ENCODE measurements around the gene LRP2BP.

The LRP2BP gene

DNA sequence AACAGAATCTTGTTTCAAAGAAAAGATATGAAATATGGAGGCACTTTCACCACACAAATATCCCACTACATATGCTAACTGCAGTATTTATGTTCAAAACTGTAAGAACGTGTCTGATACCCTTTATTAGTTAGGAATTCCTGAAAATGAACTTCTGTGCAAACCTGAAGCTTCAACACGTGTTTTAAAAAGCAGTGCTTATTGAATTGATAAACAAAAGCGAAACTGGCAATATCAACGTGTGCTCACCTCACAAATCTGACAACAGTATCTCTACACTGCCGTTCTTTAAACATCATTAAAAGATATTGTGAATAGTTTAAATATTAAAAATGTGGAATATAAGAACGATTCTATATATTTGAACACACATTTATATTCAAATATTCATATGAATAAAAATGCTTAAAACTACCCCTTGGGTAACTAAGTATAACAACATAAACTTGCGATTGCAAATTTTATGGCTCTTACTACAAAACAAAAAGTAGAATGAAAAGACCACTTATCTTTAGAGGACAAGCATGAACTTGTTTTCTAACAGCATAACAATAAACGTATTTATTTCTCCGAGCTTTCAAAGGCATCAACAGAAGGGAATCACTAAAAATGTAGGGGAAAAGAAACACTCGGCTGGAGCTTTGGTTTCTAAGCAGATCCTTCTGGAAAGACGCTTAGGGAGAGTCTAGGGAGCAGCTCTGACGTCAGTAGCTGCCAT, at the start of gene LRP2BP:
Gene LRP2BP (minus strand): TSS at position 687 of the 718 bp plus-strand sequence. CDS start 17,738 bp downstream, outside the sequence.
- DNase-seq, result peak in 1 of 2 donors; percentile 44

GRCh38 chr4:185445209-185445608, 49.5 kb upstream of the LRP2BP start:
- no peak for DNase-seq

DNA sequence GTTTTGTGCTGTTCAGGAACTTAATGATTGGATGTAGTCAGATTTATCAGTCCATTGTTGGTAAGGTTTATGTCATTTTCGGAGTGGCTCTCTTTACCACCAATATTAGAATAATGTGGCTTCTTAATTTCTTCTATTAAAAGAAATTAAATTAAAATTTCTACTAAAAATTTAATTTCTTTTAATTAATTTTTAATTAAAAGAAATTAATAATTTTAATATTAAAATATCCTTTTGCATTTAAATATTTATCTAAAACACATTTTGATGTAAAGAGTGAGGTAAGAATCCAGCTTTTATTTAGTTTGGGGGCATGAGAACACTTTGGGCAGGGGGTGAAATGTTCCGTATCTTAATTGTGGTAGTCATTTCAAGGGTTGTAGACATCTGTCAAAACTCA, 45.8 kb upstream of the LRP2BP start:
- no peak for DNase-seq

GRCh38 chr4:185437809-185438208, 42.1 kb upstream of the LRP2BP start:
- no peak for DNase-seq

DNA sequence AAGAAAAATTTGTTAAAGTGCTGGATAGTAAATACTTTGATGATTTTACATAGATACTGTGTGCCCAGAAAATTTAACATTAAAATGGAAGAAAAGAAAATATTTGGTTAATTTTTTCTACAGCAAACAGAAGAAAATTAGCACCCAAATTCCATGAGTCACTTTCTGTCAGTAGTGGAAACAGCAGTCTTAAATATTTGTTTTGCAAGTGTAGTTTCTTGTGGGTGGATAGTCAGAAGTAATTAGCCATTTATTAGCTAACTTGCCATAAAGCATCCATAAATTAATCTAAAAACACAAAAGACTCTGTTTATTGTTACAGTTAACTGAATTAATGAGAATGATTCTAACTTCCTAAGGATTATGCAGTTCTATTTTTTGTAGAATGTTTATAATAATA, 39.7 kb upstream of the LRP2BP start:
- no peak for DNase-seq

DNA sequence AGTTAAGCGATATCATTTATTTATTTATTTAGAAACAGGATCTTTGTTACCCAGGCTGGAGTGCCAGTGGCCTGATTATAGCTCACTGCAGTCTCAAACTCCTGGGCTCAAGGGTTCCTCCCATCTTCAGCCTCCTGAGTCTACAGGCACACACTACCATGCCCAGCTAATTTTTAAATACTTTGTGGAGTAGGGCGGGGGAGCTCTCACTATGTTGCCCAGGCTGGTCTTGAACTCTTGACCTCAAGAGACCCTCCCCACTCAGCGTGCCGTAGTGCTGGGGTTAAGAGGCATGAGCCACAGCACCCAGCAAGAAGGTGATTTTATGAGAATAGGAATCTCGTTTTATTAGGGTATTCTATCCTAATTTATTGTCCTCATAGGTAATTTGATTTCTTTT, 33.9 kb upstream of the LRP2BP start:
- DNase-seq, result no peak

- DNase-seq, result no peak
Measured at GRCh38 chr4:185426960-185427688, 31.4 kb upstream of the LRP2BP start.

DNA sequence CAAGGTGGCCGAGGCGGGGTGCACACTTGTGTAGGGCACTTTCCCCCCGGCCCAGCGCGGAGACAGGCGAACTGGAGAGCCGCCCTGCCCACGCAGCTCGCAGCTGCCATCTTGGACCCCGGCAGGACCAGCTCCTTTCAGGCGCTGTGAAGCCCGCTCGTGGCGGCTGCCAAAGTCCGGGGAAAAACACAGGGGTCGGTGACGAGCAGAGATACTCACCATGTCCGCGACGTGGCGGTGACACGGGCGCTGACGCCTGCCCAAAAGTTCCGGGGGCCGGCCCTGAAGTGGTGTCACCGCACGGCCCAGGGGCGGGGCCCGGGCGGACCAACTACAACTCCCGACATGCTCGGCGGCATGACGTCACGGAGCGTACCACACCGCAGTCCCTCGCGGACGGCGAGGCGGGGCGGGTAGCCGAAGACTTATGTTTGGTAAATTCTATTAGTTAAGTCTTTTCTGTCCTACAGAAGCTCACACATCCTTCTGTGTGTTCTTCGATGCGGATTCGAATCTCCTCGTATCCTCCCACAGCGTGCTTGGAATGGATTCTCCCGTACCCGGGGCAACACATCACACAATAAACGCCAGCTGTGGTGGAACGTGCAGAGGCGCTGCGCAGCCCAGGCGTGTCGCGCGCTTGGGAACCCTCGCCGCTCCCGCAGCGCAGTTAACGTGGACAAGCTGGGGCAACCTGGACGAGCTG, 30.1 kb upstream of the LRP2BP start, which contains the start of gene UFSP2:
Gene UFSP2 (minus strand): TSS at position 318 of the 706 bp plus-strand sequence. CDS start 96 bp downstream, at position 222.
- DNase-seq, result peak; percentile 69 to 97

GRCh38 chr4:185424905-185425646, 29.4 kb upstream of the LRP2BP start:
- peak in 1 of 2 donors; percentile 31 for DNase-seq

DNA sequence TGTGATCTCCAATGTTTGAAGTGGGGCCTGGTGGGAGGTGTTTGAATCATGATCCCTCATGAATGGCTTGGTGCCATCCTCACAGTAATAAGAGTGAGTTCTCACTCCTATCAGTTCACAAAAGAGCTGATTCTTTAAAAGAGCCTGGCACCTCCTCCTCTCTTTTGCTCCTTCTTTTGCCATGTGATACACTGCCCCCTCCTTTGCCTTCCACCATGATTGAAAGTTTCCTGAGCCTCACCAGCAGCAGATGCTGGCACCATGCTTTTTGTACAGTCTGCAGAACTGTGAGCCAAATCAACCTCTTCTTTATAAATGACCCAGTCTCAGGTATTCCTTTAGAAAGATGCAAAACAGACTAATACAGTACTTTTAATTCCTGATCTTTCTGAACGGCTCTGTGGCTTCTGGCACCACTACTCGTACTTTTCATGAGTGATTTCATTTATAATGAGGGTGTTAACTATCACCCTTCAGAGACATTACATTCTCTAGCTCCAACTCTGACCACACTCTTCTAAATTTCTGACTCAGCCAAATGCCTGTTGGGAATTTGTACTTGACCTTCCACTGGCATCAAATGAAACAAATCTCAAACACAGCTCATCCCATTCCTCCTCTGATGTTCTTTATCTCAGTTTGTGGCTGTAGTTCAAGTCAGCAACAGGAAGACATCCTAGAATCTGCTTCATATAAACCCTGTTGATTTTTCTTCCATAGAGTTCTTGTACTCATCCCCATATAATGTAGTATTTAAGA, 25.8 kb upstream of the LRP2BP start:
- DNase-seq, result no peak

DNA sequence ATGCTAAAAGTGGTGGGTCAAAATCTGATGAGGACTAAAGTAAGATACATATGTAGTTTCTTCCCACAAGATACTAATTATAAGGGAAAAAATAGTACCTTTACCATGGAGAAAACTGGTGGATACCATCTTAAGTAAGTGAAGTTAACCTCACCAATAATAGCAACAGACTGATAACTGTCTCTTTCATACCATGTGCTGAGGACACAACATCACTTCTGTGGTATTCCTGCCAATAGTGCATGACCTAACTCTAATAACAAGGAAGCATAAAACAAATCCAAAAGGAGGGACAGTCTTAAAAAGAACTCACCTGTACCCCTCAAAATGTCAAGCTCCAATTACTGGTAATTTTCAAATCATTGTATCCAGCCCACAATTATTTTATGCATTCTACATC, 21.2 kb upstream of the LRP2BP start:
- no peak for DNase-seq

GRCh38 chr4:185412412-185412811, 16.7 kb upstream of the LRP2BP start:
- no peak for DNase-seq

DNA sequence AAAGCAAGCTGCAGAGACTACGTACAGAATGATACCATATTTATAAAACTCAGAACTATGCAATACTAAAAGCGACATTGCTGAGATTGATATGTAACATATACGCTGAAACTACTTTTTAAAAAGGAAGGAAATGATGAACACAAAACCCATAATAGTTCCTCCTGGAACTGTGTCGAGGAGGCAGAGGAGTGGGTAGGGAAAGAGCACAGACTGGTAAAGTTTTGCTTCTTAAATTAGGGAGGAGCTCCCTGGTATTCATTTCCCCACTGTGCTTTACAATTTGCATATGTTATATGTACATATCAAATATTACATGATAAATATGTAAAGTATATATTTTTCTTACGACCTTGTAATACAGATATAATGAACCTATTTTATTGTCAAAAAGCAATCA, 16.1 kb upstream of the LRP2BP start:
- DNase-seq, result no peak

- DNase-seq, result no peak
Measured at GRCh38 chr4:185408432-185408831, 12.7 kb upstream of the LRP2BP start.

GRCh38 chr4:185405296-185405999, 9.7 kb upstream of the LRP2BP start:
- DNase-seq, result no peak

DNA sequence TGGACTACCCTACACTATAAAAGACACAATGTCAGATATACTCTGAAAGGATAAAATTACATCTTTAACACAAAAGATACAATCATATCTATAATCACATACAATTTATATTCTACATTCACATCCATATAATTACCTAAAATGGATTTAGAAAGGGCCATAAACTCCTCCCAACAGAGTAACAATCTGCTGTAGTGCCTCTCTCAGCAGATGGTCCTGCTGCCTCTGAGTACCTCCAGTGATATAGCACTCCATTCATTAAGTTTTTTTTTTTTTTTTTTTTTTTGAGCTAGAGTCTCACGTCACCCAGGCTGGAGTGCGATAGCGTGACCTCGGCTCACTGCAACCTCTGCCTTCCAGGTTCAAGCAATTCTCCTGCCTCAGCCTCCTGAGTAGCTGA, 8.3 kb upstream of the LRP2BP start:
- no peak for DNase-seq

GRCh38 chr4:185399466-185399865, 3.7 kb upstream of the LRP2BP start:
- DNase-seq, result no peak

- DNase-seq, result no peak
Measured at GRCh38 chr4:185398618-185399017, 2.9 kb upstream of the LRP2BP start.

GRCh38 chr4:185396724-185397385, 1.1 kb upstream of the LRP2BP start, which contains the start of gene ANKRD37:
TSS of gene ANKRD37 (plus strand) at chr4:185396841. CDS start at chr4:185396924, 83 bp downstream.
- no peak for DNase-seq

DNA sequence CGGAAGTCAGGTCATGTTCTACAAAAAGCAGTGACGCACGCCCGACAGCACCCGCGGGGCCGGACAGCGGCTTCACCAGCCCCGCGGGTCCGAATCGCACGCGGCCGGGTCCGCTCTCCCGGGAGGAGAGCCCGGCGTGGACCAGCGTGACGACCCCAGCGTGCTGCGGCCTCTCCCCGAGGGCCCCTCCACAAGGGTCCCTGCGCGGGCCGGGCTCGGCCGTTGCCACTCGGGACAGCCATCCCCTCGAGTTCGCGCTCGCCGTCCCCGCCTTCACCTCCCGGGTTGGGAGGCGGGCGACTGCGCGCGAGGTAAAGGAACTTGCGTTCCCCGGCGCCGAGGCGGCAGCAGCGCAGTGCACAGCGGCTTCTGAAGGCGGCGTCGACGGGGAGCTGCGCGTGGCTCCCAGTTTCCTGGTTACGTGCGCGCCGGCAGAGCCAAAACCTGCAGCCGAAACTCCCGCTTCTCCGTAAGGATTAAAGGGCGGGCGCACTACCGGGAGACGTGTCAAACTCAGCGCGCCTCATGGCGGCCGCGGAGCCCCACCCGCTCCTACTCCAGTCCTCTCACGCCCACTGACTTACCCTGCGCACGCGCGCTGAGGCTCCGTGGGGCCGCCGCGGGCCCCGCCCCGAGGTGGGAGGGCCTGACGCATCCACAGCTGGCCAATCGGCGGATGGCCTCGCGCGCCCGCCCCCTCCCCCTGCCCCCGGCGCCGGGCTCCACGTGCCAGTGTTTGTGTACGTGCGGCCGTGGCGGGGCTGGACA, 416 bp upstream of the LRP2BP start:
- peak; percentile 87 to 91 for DNase-seq

Measured in bone marrow (tissue), 2 donors.